GM21528 (cell line): Measurements from ENCODE around the gene TRIM49B.
"Not testable (repeated sequence)": the region's sequence is repeated elsewhere in the genome, so short reads cannot be mapped to it uniquely, and the experiment has no call there.

Experiments
- ATAC-seq: cut with Tn5 transposase; IDR thresholded peaks from one replicate; pipeline ENCODE4 v1.9.1; 2021; ENCODE audit warnings: mild to moderate bottlenecking, moderate library complexity; ENCODE audit not compliant: unreplicated experiment, low FRiP score

TRIM49B gene, protein sequence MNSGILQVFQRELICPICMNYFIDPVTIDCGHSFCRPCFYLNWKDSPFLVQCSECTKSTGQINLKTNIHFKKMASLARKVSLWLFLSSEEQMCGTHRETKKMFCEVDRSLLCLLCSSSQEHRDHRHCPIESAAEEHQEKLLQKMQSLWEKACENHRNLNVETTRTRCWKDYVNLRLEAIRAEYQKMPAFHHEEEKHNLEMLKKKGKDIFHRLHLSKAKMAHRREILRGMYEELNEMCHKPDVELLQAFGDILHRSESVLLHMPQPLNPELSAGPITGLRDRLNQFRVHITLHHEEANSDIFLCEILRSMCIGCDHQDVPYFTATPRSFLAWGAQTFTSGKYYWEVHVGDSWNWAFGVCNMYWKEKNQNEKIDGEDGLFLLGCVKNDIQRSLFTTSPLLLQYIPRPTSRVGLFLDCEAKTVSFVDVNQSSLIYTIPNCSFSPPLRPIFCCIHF

DNA sequence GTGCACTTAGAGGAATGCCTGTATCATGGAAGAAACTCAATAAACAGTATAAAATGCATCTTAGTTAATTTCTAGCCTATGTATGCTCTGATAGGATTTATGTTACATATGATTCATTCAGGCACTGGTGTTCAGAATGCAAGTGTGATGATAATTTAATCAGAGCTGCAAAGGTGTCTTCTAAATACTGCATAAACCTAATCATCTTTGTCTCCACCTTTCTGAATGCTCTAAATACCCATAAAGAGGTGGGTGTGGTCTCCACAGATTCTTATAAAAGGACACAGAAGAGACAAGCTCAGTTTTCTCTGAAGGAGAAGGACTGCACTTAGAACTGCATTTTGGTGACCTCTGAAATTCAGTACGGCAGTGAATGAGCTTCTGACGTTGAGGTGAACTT lies at the start of gene TRIM49B:
TSS of gene TRIM49B (plus strand) at position 301 of the 400 bp plus-strand sequence. CDS start 2,777 bp downstream, outside the sequence.
- not testable (repeated sequence) for ATAC-seq

DNA sequence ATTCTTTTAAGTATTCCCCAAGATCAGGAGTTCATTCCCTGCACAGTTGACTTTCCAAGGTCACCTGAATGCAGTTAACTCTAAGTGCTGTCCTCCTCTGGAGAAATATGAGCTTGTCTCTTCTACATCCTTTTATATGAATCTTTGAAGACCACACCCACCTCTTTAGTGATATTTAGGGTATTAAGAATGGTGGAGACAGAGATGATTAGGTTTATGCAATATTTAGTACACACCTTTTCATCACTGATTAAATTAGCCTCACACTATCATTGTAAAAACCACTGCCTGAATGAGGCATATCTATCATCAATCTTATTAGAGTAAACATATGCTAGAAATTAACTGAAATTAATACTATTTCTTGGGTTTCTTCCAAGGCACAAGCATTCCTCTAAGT lies 44.8 kb upstream of the TRIM49B start, which contains the start of gene TRIM51G:
TSS of gene TRIM51G (minus strand) at position 101 of the 400 bp plus-strand sequence. CDS start 2,190 bp downstream, outside the sequence.
- ATAC-seq: not testable (repeated sequence)

DNA sequence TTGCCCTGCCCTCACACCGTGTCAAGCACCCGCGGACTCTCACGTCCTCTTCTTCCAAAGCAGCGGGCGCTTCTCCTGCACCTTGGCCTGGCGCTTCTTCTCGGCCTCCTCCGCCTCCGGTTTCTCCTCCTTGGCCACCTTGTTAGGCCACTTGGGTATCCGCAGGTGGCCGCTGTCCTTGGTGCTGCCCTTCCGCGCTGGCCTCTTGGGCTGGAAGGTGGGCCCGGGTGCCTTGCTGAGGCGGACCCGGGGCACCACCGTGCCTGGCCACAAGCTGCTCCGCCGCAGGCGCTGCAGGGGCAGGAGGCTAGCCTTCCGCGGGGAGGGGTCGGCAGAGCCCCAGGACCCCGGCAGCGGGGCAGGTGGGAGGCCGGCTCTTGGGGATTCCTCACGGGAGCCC lies 19.6 kb downstream of the TRIM49B start:
- ATAC-seq: not testable (repeated sequence)

DNA sequence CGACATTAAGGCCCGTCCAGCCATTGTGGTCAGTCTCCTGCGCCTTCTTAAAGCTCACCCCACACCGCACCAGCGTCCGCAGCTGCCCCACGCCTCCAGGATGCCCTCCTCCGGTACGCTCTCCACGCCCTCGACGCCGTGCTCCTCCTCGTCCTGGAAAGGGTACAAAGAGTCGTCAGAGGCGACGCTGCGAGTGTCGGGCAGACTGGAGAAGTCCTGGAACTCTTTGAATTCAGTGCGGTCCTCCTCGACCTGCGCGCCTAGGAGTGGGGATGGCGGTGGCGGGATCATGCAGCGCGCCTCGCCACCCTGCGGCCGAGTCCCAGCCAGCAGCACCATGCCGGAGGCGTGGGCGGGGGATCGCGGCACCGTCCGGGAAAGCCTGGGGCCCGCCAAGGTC lies 21.2 kb downstream of the TRIM49B start:
- not testable (repeated sequence) for ATAC-seq

DNA sequence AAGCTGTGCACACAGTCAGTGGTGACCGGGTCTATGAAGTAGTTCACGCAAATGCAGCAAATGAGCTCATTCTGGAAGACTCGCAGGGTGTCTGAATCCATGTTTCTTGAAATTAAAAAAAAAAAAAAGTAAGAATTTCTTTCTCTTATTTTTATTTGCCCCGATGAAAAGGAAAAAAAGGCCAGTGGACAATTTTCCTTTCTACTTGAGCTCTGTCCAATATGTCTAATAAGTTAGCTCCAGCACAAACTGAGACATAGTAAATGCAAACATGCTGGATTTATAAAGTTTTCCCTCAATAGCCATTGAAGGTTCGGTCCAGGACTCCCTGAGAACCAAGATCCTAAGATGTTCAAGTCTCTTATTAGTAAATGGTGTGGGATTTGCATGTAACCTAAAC lies 30.4 kb downstream of the TRIM49B start, which contains the start of gene TRIM64C:
TSS of gene TRIM64C (minus strand) at position 101 of the 400 bp plus-strand sequence. CDS start at position 101, 0 bp downstream.
- ATAC-seq: not testable (repeated sequence)

DNA sequence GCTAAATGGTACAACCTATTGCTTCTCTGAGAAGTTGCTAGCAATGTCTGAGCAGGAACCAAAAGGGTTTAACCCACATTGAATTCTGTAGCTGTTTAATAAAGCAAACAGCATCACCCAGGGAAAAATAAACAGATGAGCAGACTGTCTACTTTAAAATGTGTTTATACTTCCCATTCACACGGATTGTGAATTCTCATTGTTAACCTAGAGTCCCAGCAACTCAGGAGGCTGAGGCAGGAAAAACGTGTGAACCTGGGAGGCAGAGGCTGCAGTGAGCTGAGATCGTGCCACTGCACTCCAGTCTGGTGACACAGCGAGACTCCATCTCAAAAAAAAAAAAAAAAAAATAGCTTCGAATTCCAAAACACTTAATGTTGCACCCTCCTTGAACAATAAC lies 41.3 kb downstream of the TRIM49B start:
- ATAC-seq: not testable (repeated sequence)
